ENCODE data around the gene LARGE1.

- TF ChIP-seq CTCF (IDR thresholded peaks at IDR 0.05; ENCODE audit: control extremely low read depth in 1 of 3, insufficient read depth in 1 of 3, low read depth in 1 of 3, low read length in 3 of 3) (no peak), POLR2A (IDR thresholded peaks at IDR 0.05; ENCODE audit: control extremely low read depth in 1 of 2, low read depth in 2 of 2, low read length in 2 of 2) (no peak), SIX5 (IDR thresholded peaks at IDR 0.05; ENCODE audit: low read depth, low read length) (no peak), MAFK (IDR thresholded peaks at IDR 0.05; ENCODE audit: low read depth, low read length) (no peak), MAX (IDR thresholded peaks at IDR 0.05) (no peak), SP1 (IDR thresholded peaks at IDR 0.05; ENCODE audit: low read depth, low read length) (no peak), ZNF274 (IDR thresholded peaks at IDR 0.05; ENCODE audit: borderline replicate concordance, extremely low read depth, low read length) (no peak), POLR2AphosphoS5 (IDR thresholded peaks at IDR 0.05; ENCODE audit: low read depth, low read length) (no peak), EZH2 (IDR thresholded peaks at IDR 0.05; ENCODE audit: low read depth, low read length, severe bottlenecking) (no peak), USF2 (IDR thresholded peaks at IDR 0.05; ENCODE audit: low read length) (no peak), NRF1 (IDR thresholded peaks at IDR 0.05; ENCODE audit: low read depth, low read length) (no peak), TBP (IDR thresholded peaks at IDR 0.05; ENCODE audit: low read depth, low read length) (no peak)
Measured at GRCh38 chr22:33328789-33329296, 591.4 kb downstream of the LARGE1 start.
